ENCODE measurements around the gene ATP13A3. TPM values are rescaled to one million over a fixed set of nuclear protein-coding genes. Genes with fewer than 3 reads are reported as not detected.

ATP13A3 gene
- total RNA-seq, 1 donor from 2014 or later = 80.3 TPM

DNA sequence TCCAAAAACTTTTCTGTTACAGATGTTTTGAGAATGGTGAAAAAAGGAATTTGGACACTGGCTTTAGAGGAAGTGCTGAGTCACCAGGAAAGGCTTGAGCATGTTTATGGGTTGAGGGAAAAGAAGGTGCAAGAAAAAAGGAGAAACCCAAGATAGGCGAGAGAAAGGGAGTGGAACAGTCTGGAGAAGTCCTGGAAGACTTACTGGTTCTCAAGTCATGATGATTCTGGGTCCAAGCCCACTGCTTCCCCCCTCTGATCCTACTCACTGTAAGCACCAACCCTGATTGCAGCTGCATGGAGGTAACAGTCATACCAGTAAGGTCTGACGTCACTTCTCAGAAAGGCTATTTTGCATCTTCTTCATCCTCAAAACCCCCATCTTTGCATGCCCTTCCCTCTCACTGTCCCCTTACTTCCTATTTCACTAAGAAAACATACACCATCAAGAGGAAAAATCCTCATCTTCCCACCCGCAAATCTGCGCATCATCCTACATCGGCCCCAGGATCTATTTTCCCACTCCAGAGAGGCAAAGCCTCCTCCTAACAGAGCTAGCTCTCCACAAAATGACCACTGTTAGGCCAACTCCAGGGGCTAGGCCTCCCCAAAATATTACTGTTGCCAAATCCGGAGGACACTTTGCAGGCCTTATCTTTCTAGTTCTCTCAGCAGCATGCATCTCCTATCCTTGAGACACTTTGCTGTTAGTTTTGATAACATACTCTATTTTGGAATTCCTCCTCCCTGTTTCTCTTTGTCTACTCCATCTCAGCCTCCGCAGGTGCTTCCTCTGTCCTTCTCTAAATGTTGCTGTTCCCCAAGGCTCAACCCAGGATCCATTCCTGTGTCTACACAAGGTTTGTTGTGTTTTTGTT is 3.2 kb upstream of the ATP13A3 start:
- Mint-ChIP-seq H3K4me1 (ENCODE audit: unreplicated experiment) (peaks cover 8% of the 10 kb centered on the region), H3K36me3 (peaks cover 3% of the 10 kb centered on the region), H3K27me3 (peaks cover 7% of the 10 kb centered on the region), H3K4me3 (no peak overlapping the region), H3K27ac (peak overlapping the region; percentile 2), H3K9me3 (peaks cover 6% of the 10 kb centered on the region)
- no peak for DNase-seq (ENCODE audit: extremely low spot score, unreplicated experiment)
- TF ChIP-seq, protein P1, sequence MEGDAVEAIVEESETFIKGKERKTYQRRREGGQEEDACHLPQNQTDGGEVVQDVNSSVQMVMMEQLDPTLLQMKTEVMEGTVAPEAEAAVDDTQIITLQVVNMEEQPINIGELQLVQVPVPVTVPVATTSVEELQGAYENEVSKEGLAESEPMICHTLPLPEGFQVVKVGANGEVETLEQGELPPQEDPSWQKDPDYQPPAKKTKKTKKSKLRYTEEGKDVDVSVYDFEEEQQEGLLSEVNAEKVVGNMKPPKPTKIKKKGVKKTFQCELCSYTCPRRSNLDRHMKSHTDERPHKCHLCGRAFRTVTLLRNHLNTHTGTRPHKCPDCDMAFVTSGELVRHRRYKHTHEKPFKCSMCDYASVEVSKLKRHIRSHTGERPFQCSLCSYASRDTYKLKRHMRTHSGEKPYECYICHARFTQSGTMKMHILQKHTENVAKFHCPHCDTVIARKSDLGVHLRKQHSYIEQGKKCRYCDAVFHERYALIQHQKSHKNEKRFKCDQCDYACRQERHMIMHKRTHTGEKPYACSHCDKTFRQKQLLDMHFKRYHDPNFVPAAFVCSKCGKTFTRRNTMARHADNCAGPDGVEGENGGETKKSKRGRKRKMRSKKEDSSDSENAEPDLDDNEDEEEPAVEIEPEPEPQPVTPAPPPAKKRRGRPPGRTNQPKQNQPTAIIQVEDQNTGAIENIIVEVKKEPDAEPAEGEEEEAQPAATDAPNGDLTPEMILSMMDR (conservative IDR thresholded peaks at IDR 0.05) = no peak

DNA sequence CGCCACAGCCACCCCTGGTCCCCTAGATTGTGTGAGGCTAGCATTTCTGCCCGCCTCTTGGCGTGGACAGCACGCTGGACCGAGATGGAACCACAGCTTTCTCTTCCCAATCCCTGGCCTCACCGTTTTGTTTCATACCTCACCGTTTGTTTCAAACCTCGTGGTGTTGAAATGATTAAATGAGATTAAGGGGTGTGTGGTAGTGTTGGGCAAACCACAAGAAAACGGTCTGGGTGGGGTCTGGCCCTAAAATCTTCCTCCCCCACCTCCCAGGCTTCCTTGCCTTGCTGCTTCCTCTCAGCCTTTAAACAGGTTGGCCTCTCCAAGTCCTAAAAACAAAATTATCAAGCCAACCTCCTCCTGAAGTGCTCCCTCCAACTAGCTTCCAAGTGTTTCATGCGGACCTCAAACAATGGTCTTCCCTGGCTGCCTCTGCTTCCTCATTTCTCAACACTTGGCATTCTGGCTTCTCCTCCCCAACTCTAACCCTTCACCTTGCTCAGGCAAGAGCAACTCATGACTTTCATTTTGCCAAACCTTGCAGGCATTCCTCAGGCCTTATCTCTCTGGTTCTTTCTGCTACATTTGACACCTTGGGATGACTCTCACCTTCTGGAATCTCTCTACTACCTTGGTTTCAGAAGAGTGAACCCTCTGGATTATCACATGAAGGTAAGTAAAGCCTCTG is 1.4 kb upstream of the ATP13A3 start:
- peaks cover 7% of the 10 kb centered on the region for H3K36me3 Mint-ChIP-seq
- peak overlapping the region; percentile 89 for H3K27ac Mint-ChIP-seq
- peaks cover 6% of the 10 kb centered on the region for H3K9me3 Mint-ChIP-seq
- peaks cover 13% of the 10 kb centered on the region for H3K4me1 Mint-ChIP-seq (ENCODE audit: unreplicated experiment)
- peaks cover 7% of the 10 kb centered on the region for H3K27me3 Mint-ChIP-seq
- no peak for DNase-seq (ENCODE audit: extremely low spot score, unreplicated experiment)
- H3K4me3 Mint-ChIP-seq = peak overlapping the region; percentile 79
- TF ChIP-seq, protein P1 (conservative IDR thresholded peaks at IDR 0.05) = no peak

DNA sequence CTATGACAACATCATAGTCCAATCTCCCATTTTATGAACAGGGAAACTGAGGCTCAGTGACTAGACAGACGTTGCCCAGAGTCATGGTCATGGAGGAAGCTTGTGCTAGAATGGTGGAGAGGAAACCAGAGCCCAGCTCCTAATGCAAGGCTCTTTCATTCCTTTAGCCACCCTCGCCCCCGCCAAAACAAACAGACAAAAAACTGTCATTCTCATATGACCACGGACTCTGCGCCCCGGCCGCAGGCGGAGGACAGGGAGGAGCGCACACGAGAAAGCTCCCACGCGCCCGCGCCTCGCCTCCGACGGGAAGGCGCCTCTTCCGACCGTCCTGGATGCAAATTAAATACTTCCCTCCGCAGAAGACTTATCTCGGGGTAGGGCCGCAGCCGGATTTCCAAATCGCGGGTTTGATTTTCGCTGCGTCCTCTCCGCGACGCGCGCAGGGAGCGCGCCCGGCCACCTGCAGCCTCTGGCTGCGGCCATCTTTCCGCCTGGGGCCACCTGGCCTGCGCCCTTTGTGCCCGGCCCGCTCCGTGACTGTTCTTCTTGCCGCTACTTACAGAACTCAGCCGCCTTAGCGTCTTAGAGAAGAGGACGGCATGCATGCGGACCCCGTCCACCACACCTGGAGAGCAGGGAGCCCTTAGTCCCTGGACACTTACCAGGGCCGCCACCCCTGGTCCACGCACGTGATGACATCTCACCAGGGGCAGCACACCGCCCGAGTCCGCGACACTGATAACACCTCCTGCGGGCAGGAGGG is 670 bp upstream of the ATP13A3 start:
- peaks cover 7% of the 10 kb centered on the region for H3K27me3 Mint-ChIP-seq
- no peak for DNase-seq (ENCODE audit: extremely low spot score, unreplicated experiment)

DNA sequence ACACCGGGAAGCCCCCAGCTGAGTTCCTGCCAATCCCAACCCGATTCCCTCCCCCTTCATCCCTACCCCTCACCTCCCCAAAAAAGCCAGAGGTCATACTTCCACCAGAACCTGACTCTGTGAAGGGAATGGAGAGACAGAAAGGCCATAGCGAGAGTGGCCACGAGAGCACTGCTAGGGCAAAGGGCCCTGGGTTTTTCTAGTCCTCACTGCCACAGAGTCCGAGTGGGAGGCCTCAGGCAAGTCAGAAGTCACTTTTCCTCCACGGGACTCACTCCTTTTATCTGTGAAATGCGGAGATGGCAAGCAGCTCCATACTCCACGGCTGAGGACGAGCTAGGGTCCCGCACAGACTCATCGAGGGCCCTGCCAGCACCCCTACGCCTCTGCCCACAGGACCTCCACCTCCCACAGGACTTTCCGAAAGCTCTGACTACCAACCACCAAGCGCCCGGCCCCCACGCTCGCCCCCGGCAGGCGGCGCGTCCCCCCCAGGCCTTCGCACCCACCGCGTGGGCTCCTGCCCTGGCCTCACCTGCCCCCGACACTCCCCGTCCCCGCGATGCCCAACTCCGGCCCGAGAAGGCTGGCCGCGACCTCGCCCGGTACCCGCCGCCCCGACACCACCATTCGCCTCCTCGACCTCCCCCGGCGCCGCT is 792 bp downstream of the ATP13A3 start:
- H3K36me3 Mint-ChIP-seq = peaks cover 11% of the 10 kb centered on the region
- DNase-seq (ENCODE audit: extremely low spot score, unreplicated experiment) = no peak
- peak overlapping the region; percentile 98 for H3K27ac Mint-ChIP-seq
- peak overlapping the region; percentile 96 for H3K4me3 Mint-ChIP-seq
- H3K27me3 Mint-ChIP-seq = peaks cover 7% of the 10 kb centered on the region
- H3K9me3 Mint-ChIP-seq = peaks cover 6% of the 10 kb centered on the region
- TF ChIP-seq, protein P1 (conservative IDR thresholded peaks at IDR 0.05) = peak; percentile 44
- H3K4me1 Mint-ChIP-seq (ENCODE audit: unreplicated experiment) = peaks cover 26% of the 10 kb centered on the region

More for the DNA sequence above, 670 bp upstream of the ATP13A3 start:
- peak overlapping the region; percentile 89 for H3K27ac Mint-ChIP-seq
- peak overlapping the region; percentile 79 for H3K4me3 Mint-ChIP-seq
- TF ChIP-seq, protein P1 (conservative IDR thresholded peaks at IDR 0.05) = no peak
- H3K4me1 Mint-ChIP-seq (ENCODE audit: unreplicated experiment) = peaks cover 14% of the 10 kb centered on the region
- peaks cover 7% of the 10 kb centered on the region for H3K36me3 Mint-ChIP-seq
- H3K9me3 Mint-ChIP-seq = peaks cover 6% of the 10 kb centered on the region

DNA sequence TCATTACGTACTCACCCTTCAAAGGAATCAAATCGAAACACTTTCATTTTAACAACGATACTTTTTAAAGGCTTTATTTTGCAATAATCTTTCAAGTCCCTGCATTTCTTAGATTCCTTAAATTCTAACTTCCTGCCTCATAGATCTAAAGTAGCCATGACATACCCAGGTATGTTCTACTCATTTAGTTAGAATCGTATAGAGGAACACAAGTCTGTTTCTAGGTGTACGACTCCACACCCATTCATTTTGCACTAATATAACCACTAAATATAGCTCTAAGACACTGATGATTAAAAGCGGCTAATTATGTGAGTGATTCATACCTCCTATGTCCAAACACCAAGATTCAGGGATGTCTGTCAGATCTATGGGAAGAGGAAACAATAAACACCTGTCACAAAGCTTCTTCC is 1.3 kb downstream of the ATP13A3 start:
- Mint-ChIP-seq H3K9me3 (peaks cover 6% of the 10 kb centered on the region), H3K4me1 (ENCODE audit: unreplicated experiment) (peaks cover 27% of the 10 kb centered on the region), H3K36me3 (peaks cover 11% of the 10 kb centered on the region), H3K4me3 (peak overlapping the region; percentile 96), H3K27me3 (peaks cover 7% of the 10 kb centered on the region), H3K27ac (peak overlapping the region; percentile 98)
- TF ChIP-seq, protein P1 (conservative IDR thresholded peaks at IDR 0.05) = no peak
- DNase-seq (ENCODE audit: extremely low spot score, unreplicated experiment) = no peak

Measured in type B pancreatic cell (in vitro differentiated cells).